HG02938 (cell line): Measurements from ENCODE around the gene ARF3.
"Not testable (repeated sequence)": the region's sequence is repeated elsewhere in the genome, so short reads cannot be mapped to it uniquely, and the experiment has no call there.

Source experiments
- ATAC-seq: cut with Tn5 transposase; IDR thresholded peaks from one replicate; pipeline ENCODE4 v1.9.1; 2021; ENCODE audit warnings: mild to moderate bottlenecking, moderate library complexity; ENCODE audit not compliant: unreplicated experiment

The ARF3 gene

GRCh38 chr12:48933664-48934311 is 23.5 kb downstream of the ARF3 start:
- ATAC-seq = no peak

DNA sequence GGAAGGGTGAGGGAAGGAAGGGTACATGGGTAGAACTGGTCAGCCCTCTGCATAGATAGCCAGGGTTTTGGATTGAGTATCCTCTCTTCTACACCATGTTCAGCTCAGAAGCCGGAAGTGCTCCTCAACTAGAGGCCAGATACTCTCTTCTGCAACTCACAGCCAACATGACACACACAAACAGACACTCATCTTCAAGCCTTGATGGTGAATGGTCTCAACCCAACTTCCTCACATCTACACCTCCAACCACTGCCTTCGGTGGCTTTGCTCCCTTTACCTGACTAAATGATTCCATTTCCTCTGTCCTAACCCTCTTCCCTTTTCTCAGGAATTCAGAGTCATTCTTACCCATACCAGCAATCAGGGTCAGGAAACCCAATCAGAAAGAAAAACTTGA is 24.4 kb downstream of the ARF3 start:
- ATAC-seq = no peak

DNA sequence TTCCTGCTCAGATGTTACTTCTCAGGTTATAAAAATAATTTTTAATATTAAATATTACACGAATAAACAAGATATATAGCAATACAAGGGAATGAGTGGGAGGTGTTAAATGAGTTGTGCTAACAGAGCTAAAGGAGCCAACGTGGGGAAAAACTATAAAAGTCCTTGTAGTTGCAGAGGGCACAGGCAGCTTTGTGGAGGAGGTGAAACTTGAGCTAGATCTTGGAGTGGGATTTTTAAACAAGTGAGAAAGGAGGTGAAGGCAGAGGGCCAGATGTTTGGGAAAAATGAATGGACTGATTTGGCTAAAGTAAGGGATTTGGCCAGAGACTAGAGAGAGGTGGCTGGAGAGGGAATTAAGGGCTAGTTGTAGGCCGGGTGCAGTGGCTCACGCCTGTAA is 26.8 kb downstream of the ARF3 start:
- no peak for ATAC-seq

DNA sequence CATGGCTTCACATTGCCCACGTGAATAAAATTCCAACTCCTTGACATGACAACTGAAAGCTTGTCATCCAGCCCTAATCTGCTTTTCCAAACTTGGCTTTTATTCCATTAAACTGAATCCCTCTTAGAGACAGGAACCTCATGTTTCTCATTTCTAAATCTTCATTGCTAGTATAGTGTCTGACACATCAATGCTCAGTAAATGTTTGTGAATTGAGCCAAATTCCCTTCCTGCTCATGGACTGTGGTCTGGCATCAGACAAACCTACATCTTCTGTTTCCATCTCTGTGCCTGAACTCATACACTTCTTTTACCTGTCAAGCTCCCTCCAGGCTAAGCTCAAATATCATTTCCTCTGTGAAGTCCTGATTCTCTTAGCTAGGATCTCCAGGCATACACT is 27.7 kb downstream of the ARF3 start:
- ATAC-seq = no peak

DNA sequence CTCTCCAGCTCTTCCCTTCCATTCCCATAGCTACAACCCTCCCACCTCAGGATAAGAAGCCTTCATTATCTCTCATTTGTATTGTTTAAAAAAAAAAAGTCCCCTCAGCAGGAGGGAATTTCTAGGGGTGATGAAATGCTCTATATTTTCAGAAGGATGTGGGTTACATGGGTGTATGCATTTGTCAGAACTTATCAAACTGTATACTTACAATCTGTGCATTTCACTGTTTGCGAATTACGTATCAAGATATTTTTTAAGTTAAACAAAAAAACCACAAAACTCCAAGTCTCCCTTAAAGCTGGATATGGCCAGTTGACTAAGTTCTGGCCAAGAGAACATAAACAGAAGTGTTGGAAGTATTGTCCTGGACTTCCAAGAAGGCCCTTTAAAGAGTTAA is 30.0 kb downstream of the ARF3 start:
- ATAC-seq = no peak

DNA sequence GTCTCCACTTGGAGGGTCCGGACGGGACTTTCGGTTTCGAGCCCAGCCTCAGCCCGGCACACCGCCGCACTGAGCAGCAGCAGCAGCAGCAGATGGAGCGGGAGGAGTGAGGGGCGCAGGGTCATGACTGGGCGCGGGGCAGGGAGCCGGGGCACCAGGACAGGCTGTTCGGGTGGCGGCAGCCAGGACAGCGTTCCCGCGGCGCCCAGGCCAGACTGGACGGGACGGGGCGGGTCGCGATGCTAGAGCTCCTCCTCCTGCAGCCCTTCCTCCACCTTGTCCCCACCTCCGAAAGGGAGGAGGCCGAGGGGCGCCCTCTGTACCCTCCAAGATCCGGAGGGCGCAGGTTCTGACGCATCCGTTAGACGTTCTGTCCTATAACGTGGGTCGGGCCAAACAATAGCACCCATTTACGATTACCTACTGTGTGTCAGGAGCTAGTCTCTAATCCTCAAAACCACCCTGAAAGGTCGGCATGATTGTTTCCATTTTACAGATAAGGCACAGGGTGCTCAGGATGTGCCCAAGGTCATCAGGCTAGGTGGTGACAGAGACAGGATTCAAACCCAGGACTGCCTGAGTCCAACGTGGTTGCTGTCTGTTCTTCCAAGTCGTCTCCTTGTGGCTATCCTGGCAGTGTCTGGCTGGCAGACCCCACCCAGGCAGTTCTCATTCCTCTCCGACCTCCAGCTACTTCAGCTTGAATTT is 31.8 kb downstream of the ARF3 start, which contains the start of gene FKBP11:
FKBP11 (minus strand) TSS at position 189 of the 708 bp plus-strand sequence; CDS start at position 125, 64 bp downstream.
- peak; percentile 70 for ATAC-seq

DNA sequence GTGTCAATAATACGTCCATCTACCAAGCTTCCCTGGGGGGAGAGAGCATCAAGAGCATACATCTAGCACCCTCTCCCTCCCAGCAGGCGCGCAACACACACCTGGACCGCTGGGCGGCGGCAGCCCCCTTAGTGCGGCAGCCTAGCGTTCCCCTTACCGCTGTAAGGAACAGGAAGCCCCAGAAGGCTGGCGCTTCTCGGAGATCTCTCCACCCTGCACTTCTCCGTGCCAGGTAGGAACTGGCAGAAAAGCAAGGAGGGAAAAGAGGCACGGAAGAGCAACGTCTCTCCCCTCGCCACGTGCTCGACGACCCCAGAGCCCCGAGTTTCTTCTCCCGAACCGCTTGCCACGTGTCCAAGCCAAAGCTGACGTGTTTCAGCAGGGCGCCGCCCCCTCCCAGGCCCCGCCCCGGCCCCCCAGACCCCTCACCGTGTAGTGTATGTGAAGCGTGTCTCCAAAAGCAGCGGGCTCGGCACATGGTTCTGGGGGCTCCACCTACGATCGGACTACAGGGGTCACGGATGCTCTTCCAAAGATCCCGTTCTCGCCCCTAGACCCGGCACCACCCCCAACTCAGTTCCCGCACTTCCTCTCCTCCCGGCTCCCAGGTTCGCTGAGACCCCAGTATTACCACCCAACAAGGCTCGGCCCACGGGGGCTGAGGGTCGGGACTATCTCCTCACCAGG is 32.5 kb downstream of the ARF3 start:
- ATAC-seq = peak; percentile 74

GRCh38 chr12:48923117-48923516 is 34.2 kb downstream of the ARF3 start:
- ATAC-seq = no peak

DNA sequence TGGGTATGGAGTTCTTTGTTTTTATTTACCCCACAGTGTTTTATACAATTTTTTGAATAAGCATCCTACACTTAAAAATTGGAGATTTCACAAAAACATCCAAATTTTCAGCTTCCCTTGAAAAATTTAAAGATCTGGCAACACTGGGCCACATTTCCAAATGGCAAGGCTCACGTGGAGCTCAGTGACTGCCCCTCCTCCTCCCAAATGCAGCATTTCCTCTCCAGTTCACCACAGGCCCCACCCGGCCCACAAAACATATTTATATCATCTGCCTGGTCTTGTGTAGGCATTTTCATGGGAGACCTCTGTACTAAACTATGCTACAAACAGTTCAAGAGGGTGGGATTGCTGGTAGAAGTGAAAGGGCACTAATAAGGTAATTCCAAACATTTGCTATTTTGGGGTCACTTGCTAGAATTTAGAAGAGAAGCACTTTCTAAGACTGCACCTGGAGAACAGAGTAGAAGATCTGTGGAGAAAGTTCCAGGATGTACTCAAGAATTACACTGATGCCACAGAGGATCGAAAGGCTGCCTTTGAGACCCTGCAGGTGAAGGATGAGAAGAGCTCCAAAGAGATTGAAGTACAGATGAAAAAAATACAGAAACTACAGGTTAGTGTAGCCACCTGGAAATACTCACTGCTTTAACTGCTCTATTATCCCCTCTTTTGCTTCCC is 39.3 kb downstream of the ARF3 start:
- ATAC-seq = no peak

DNA sequence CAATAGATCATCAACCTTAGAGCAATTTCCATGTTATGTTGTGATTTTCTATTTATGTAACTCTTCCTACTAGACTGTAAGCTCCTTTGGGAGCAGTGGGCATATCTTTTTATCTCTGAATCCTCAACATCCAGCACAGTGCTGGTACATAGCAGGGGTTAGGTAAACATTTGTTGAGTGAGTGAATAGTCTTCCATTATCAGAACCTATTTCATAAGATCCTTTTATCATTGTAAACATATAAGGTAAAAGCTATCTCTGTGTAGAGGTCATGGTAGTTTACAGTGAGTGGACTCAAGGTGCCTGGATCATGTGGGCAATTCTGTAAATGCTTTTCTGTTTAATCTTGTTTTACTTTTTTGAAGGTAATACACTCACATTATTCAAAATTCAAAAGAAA is 47.1 kb downstream of the ARF3 start:
- ATAC-seq = no peak

DNA sequence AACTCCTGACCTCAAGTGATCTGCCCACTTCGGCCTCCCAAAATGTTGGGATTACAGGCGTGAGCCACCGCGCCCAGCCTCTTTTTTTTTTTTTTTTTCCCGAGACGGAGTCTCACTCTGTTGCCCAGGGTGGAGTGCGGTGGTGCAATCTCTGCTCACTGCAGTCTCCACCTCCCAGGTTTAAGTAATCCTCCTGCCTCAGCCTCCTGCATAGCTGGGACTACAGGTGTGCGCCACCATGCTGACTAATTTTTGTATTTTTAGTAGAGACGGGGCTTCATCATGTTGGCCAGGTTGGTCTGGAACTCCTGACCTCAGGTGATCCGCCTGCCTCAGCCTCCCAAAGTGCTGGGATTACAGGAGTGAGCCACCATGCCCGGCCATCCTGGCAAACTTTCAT is 47.6 kb downstream of the ARF3 start:
- ATAC-seq = not testable (repeated sequence)

- ATAC-seq = no peak
Measured at GRCh38 chr12:48907245-48907644, 50.0 kb downstream of the ARF3 start.

GRCh38 chr12:48903982-48904411 is 53.3 kb downstream of the ARF3 start:
- ATAC-seq = peak; percentile 81

DNA sequence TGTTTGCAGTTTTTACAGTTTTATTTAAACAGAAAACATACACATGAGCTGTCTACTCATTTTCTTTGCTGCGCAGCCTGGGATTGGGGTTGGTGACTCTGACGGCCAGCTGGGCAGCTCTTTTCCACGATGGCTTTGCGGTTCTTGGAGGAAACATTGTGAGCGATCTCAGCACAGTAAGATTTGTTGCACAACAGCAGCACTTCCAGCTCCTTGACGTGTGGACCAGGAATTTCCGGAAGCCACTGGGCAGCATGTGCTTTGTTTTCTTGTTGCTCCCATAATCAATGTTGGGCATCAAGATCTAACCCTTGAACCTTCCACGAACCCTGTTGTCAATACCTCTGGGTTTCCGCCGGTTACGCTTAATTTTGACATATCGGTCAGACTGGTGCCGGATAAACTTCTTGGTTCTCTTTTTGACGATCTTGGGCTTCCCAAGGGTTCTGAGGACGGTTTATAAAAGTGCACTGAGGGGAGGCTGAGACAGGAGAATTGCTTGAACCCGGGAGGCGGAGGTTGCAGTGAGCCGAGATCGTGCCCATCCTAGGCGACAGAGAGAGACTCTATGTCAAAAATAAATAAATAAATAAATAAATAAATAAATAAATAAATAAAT is 53.8 kb downstream of the ARF3 start:
- ATAC-seq = no peak

- no peak for ATAC-seq
Measured at GRCh38 chr12:48901278-48901677, 56.0 kb downstream of the ARF3 start.

DNA sequence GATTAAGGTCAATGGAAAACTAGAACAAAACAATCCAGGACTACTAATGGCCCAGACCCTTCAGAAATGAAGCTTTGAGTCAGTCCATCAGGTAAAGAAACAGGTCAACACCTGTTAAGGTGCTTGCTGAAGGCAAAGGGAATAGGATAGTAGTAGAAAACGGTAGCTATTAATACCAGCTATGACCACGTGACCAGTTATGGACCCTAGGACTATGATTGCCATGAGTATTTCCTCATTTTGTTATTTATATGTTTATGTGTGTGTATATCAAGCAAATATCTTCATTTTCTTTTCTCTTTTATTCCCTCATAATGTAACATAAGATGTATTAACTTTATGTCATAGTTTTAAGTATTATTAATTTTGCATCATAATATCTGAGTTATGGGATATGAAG is 57.6 kb downstream of the ARF3 start:
- no peak for ATAC-seq

GRCh38 chr12:48894271-48894670 is 63.0 kb downstream of the ARF3 start:
- ATAC-seq = no peak

DNA sequence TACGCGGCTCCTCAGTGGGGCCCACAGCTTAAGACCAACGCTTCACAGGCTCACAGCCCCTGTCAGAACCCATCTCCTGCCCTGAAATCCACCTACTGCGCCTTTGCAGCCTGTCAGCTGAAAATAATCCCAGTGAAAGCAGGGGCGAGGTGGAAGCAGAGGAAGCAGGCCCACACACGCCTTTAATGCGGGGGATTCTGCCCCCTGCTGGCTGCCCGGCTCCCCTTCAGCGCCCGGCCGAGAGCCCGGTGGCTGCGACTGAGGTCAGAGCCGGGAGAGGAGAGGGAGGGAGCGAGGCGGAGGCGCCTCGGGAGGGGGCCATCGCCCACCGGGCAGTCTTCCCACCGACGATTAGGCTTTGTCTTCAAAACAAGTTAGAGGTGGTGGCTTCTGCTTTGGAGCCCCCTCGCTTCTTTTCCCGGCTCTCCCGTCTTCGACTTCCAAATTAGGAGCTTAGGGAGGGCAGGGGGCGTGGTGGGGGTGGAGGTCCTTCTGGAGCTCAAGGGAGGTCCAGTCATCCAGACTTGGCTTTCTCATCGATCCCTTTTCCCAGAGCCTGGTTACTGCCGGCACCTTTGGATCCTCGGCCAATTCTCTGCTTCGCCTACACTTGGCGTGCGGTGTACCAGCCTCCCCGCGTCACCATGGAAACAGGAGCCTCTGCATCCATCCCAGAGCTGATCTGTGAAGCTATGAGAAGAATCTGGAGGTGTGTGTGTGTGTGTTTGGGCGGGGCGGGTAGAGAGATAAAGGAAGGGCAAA is 66.4 kb downstream of the ARF3 start:
- ATAC-seq = no peak

DNA sequence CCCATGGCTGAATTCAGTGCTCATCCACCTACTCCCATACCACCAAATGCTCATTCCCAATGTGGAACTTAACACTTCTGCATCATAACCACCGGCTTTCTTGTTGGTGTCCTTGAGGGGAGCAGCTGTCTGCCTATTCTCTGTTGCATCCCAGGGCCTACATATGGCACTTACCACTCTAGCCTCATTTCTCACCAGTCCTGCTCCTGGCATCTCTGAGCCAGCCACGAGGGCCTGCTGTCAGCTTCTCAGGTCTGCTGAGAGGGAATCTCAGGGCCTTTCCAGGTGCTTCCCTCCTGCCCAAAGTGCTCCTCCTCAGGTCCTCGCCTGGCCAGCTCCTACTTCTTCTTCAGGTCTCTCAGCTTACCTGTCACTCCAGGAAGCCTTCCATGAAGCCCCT is 67.6 kb downstream of the ARF3 start:
- ATAC-seq = no peak
